GM21526 (cell line): ENCODE data around the gene SLC8A1.
"Not testable (repeated sequence)": the region's sequence is repeated elsewhere in the genome, so short reads cannot be mapped to it uniquely, and the experiment has no call there.

ENCODE experiments used
- ATAC-seq: cut with Tn5 transposase; IDR thresholded peaks from one replicate; pipeline ENCODE4 v1.9.1; 2021; ENCODE audit warnings: moderate library complexity; ENCODE audit not compliant: unreplicated experiment, low FRiP score

SLC8A1 gene

DNA sequence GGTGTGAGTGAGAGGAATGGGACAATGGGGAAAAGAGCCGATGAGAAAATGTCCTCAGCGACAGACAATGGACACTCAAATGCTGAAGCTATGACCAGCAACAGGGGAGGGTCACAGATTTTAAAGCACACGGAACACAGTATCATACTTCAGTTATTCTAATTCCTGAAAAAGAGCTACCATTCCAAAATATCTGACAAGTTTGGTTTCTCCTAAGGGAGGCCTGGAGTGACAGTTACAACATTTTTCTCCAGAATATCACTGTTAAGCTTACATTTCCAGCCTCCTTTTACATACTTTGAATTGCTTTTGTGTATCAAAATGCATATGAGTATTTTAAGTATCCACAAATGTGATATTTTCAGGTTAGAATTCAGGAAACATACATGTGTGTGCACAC lies 351.2 kb downstream of the SLC8A1 start:
- no peak for ATAC-seq

DNA sequence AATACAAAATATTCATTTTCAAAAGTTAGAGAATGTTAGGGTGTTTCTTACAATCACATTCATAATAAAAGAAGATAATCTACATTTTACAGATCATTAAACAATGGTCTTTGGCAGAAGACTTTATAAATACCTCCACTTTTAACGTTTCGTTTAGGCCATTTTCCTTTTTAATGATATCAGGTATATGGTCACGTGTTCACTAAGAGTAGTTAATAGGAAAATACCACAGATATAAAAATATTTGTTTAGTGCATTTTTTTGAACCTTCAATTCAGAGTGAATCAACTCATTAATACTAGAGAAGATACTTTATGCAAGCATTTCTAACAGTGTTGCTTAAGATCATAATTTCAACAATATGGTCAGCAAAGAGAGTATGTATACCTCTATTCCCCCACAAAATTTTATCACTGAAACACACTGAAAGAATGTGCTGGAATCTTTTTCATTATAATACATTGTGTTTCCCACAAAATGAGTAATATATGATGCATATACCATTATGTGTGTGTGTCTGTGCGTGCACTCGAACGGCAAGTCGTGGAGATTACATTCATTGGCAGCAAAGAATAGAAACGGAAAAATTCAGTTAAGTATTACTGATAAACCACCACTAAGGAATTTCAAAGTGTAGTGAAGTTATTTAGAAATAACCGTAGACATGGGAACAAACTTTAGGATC lies 353.0 kb downstream of the SLC8A1 start:
- ATAC-seq, result no peak

DNA sequence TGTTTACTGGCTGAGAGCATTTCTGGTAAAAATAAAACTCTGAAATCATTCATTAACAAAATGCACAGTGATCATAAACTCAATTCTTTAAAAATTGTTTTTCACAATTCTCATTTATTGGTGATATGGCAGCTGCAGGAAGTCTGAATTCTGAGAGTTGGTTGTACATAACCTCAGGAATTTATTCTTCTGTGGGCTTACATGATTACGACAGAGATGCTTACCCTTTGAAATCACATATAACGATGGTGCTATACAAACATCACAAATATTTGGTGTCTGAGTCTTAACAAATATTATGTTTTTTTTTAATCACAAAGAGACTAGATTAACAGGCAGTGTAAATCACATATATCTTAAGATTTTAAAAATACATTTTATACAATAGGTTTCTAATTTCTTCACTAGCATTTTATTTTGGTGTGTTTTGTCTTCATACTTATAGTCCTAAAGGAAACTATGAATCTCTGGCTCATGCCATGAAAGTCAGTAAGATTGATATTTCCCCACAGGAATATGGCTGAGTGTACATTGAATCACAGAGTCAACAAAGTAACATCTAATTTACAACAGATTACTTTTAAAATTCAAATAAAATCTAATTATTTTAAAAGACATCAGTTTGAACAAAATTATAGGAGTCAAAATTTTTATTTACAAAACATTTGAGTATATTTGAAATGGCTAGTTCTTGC lies 354.1 kb downstream of the SLC8A1 start:
- ATAC-seq, result no peak

DNA sequence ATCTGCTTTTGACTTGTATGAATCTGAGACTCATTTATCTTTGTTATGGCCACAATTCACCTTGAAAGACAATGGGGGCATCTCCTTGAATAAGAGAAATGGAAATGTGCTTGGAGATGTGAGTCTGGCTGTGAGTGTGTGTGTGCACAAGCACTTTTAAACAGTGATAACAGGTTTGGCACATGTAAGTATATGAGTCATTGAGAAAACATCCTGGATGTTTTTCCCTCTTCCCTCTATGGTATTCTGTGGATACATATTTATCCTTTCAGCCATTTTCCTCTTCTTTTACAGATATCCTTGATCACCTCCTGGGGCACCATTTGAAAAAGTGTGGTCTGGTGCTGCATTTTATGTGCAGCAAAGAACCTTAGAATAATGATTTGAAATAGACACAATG lies 355.5 kb downstream of the SLC8A1 start:
- no peak for ATAC-seq

DNA sequence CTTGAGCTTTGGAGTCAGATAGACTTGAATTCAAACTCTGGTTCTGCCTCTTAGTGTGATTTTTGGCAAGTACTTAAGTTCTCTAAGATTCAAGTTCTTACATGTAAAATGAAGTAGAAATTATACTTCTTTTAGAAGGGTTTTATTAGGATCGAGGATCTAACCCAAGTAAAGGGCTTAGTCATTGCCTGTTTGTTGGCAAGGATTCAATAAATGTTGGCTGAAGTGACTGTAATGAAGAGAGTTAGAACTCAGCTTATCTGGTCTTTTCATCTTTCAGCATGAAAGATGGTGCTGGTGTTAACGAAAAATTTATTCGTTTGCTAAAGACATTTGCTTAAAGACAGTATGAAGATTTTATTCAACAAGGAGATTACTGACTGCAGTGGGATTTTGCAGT lies 356.9 kb downstream of the SLC8A1 start:
- no peak for ATAC-seq

DNA sequence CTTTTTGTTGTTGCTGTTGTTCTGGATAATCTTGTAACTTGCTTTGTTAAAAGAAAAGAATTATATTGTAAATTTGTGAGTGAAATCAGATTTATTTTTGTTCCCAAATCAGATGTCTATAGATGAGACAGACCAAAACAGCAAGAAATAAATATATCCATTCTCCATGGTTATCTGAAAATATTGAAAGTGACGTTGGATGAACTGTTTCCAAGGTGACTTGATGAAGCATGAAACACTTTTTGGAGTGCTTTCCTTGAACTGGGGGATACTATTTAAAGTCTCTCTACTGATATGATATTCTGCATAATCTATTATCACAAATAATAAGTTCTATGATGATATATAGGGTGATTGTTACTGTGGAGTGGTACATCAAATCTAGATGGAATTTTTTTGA lies 357.4 kb downstream of the SLC8A1 start:
- no peak for ATAC-seq

DNA sequence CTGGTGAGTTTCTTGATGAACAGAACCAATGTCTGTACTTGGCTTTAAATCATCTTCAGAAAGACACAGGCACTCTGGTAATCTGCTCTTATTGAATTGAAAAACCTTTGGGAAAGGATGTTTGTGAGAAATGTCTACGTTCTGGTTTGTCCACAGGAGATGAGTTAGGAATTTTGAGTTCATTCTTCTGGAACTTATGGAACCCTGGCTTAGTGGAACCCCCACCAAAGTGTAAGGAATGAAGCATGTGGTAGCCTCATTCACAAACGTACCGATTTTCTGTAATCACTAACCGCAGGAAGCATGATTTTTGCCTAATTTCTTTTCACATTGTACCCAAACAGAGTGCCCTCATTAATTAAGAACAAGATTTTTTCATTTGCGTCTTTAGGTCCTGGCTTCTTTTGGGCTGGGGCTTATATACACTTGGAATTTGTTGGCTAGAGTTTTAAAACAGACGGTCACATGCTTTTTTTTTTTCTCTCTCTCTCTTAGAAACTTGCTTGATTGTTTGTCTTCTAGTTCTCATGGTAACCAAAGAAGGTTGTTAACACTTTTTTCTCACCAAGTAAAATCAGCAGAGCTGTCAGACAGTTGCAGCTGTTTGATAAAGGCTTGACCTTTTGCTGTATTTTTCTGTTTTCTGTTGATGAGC lies 358.7 kb downstream of the SLC8A1 start:
- ATAC-seq, result no peak

DNA sequence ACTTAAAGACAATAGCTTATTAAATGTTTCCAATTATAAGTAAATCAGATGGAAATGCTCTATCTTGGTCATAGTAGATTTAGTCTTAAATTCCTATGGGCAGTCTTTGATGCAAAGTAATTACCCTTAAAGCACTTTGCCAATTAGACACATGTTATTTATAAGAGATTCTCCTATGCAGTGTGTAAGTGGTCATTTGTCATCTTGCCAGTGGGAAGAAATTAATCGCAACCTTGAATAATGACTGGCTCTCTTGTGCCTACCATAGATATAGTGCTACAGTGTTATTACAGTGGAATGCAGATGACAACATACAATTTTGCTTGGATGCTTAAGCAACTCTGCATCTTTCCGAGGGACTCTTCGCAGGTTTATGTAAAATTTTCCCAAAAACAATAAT lies 361.8 kb downstream of the SLC8A1 start:
- ATAC-seq, result no peak

DNA sequence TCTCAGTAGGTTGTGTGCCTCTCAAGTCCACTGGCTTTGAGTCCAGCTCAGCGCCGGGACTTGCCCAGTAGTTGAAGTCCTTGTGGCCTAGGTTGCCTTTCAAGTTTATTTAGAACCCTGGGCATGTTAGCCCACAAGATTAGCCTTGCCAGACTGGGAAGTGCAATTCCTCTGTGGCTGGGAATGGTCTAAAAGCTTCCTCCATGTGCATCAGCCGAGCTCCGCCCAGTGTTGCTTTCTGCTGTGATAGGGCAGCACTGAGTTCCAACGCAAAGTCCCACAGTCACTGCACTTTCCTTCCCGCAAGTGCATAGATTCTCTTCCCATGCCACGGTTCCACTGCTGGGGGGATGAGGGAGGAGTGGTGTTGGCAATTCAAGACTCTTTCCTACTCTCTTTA lies 364.0 kb downstream of the SLC8A1 start:
- ATAC-seq, result no peak

DNA sequence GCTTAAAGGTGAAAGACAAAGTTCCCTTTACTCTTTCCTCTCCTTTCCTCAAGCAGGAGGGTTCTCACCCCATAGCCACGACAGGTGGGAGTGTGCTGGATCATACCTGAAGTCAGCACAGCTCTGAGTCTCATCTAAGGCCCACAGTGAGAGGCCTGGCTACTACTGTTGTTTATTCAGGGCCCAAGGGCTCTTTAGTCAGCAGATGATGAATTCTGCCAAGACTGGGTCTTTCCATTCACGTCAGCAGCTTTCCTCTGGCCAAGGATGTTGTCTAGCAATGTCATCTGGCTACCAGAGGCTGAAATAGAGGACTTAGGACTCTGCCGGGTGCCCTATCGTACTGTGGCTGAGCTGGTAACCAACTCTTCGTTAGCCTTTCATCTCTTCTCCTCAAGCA lies 364.5 kb downstream of the SLC8A1 start:
- no peak for ATAC-seq

DNA sequence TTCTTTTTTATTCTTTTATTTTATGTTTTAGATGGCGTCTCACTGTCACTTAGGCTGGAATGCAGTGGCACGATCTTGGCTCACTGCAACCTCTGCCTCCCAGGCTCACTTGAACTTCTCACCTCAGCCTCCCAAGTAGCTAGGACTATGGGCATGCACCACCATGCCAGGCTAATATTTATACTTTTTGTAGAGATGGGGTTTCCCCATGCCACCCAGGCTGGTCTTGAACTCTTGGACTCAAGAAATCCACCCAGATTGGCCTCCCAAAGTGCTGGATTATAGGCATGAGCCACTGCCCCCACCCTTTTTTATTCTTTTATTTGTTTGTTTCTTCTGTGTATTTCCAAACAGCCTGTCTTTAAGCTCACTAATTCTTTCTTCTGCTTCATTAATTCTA lies 366.1 kb downstream of the SLC8A1 start:
- no peak for ATAC-seq

DNA sequence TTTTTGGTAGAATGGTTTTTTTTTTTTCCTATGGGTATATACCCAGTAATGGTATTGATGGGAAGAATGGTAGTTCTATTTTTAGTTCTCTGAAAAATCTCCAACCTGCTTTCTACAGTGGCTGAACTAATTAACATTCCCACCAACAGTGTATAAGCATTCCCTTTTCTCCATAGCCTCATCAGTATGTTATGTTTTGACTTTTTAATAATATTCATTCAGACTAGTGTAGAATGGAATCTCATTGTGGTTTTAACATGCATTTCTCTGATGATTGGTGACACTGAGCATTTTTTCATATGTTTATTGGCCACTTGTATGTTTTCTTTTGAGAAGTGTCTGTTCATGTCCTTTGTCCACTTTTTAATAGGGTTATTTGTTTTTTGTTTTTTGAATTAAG lies 378.6 kb downstream of the SLC8A1 start:
- ATAC-seq, result not testable (repeated sequence)

DNA sequence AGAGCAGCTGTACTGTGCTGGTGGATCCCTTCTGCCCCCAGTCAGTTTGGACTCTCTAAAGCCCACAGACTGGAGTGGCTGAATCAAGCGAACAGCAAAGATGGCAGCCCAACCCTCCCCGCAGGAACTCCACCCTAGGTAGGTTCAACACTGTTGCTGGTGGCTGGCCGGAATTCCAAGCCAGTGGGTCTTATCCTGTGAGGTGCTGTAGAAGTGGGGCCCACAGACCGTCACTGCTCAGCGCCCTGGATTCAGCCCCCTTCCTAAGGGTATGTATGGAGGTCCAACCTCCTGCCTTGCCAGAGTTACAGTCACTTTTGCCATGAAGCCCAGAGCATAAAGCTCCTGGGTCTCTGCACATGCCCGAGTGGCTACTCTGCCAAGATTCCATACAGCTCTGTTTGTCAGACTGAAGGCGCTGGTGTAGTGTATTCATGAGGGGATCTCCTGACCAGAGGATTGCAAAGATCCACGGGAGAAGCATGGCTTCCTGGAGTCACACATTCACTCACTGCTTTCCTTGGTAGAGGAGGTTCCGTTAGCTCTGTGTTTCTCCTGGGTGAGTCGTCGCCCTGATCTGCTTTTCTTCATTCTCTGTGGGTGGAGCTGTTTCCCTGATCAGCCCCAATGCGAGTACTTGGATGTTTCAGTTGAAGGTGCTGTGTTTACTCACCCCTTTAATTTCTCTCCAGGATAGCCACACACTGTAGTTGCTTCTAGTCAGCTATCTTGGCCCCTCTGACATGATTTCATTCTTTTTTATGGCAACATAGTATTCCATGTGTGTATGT lies 379.3 kb downstream of the SLC8A1 start:
- no peak for ATAC-seq

DNA sequence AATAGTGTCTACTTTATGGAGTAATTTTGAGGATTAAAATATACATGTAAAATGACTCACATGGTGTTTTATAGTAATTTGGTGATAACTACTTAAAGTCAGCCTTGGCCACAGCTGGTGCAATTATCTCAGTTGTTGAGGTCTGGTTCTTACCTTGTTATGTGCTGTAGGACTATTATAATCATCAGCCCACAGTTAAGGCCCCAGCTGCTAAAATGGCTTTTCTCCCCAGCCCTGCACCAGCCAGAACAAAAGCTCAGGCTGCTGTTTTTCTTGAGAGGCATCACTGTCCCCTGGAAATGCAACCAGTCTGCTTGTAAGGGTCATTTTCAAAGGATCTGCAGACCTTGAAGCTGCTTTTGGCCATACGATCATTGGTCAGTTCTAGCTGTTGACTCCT lies 389.5 kb downstream of the SLC8A1 start:
- ATAC-seq, result no peak

DNA sequence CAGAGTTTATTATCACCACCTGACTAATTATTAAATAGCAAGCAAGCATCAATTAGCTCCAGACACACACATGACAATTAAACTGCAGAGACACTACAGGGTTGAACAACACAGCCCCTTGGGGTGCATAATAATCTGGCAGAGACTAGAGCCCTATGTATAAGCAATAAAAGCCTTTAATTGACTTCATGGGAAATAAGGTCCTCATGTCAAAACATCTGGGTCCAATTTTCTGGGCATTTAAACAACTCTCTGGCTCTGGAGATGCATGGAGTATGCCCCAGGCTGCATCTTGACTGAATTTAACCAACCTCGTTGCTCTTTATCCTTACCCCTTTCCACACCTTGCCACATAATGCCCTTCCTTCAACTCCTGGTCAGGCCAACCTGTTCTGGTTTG lies 402.1 kb downstream of the SLC8A1 start:
- no peak for ATAC-seq

DNA sequence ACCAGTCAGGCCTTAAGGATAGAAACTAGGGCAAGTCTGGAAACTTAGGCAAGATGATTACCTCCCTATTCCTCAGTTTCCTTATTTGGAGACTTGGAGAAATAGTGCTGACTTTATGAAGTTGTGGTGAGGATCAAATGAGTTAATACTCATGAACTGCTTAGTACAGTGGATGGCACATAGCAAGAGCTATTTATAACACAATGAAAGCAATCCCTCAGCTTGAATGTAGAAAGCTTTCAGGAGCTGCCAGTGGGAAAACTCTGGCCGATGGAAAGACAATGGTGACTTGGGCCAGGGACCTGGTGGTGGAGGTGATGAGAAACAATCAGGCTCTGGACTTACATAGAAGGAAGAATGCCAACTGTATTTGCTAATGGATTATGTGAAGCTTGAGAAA lies 403.4 kb downstream of the SLC8A1 start:
- no peak for ATAC-seq

DNA sequence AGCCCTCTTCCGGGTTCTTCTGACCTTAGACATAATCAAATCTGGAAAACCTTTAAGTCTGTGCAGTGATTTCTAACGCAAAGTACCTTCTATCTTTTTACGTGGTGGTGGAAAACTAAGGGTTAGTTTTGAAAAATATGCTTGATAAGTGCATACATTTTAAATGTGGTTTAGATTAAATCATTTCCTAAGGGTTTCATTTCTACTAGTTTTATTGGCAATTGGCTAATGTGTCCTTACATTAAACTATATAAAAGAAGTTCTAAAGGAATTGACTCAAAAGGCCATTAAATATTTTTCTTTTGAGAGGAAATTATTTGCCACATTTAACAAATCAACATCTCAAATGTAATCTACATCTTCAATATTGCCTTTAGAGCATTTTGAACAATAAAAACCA lies 404.5 kb downstream of the SLC8A1 start:
- ATAC-seq, result no peak
